Skeletal muscle tissue (tissue), 4 donors: ENCODE measurements around the gene SLC25A52. TPM values are rescaled to one million over a fixed set of nuclear protein-coding genes. Genes with fewer than 3 reads are reported as not detected.
"Not testable (repeated sequence)": the region's sequence is repeated elsewhere in the genome, so short reads cannot be mapped to it uniquely, and the experiment has no call there.

ENCODE experiments used
- H3K27ac ChIP-seq: one replicate; pipeline ENCODE4 v1.7.0; 2013; ENCODE audit warnings: mild to moderate bottlenecking, low read depth, low read length, inconsistent platforms
- H3K27me3 ChIP-seq, 3 donors: one replicate each; pipeline ENCODE4 v1.7.0; 2013; ENCODE audit warnings: low read length in 3 of 3; ENCODE audit not compliant: control insufficient read depth in 3 of 3, insufficient read depth in 3 of 3
- H3K36me3 ChIP-seq, 3 donors: one replicate each; pipeline ENCODE4 v1.7.0; 2013; ENCODE audit warnings: low read length in 3 of 3; ENCODE audit not compliant: control insufficient read depth in 3 of 3, insufficient read depth in 3 of 3
- H3K4me1 ChIP-seq, 3 donors: one replicate each; pipeline ENCODE4 v1.7.0; 2013; ENCODE audit warnings: low read length in 3 of 3, mild to moderate bottlenecking in 3 of 3; ENCODE audit not compliant: control insufficient read depth in 3 of 3, insufficient read depth in 3 of 3
- H3K4me3 ChIP-seq, 3 donors: one replicate each; pipeline ENCODE4 v1.7.0; 2013; ENCODE audit warnings: low read length in 3 of 3
- H3K9ac ChIP-seq, 3 donors: one replicate each; pipeline ENCODE4 v1.7.0; 2013; ENCODE audit warnings: low read length in 3 of 3, mild to moderate bottlenecking in 3 of 3, moderate library complexity in 2 of 3, low read depth in 1 of 3
- H3K9me3 ChIP-seq, 3 donors: one replicate each; pipeline ENCODE4 v1.7.0; 2013; ENCODE audit warnings: low read length in 3 of 3; ENCODE audit not compliant: control insufficient read depth in 3 of 3
- total RNA-seq: library from RNA; depleted of rRNA; stranded (reverse); fragments of >200 nt; gene quantifications from one replicate; pipeline ENCODE4 v1.2.3, GENCODE V29; 2014
- donor health status: Osteomylitis.

Gene SLC25A52
- total RNA-seq, 1 donor from 2014 or later, result not detected

DNA sequence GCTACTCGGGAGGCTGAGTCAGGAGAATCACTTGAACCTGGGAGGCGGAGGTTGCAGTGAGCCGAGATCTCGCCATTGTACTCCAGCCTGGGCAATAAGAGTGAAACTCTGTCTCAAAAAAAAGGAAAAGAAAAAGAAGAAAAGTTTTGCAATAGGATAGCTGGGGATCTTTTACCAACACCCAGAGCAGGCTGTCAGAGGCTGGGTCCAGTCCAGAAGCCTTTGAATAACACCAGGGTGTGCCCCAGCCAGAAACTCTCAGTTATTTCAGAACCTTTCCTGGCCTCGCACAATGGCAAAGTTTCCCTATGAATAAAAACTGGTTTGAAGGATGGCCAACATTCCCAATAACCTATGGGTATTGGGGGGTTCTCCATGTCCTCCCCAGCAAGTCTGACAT is 17.1 kb downstream of the SLC25A52 start:
- H3K27me3 ChIP-seq, H3K4me3 ChIP-seq, H3K27ac ChIP-seq, H3K4me1 ChIP-seq, H3K9me3 ChIP-seq, H3K36me3 ChIP-seq, H3K9ac ChIP-seq: not testable (repeated sequence)

GRCh38 chr18:31741097-31741735 is 19.5 kb downstream of the SLC25A52 start:
- no peak overlapping the region for H3K4me3 ChIP-seq
- H3K27me3 ChIP-seq, result no peaks in the 10 kb centered on the region
- no peak overlapping the region for H3K27ac ChIP-seq
- H3K4me1 ChIP-seq, result peaks cover 0 to 7% (median 0%) of the 10 kb centered on the region in 3 donors
- no peaks in the 10 kb centered on the region for H3K36me3 ChIP-seq
- no peak overlapping the region for H3K9ac ChIP-seq
- H3K9me3 ChIP-seq, result no peaks in the 10 kb centered on the region

DNA sequence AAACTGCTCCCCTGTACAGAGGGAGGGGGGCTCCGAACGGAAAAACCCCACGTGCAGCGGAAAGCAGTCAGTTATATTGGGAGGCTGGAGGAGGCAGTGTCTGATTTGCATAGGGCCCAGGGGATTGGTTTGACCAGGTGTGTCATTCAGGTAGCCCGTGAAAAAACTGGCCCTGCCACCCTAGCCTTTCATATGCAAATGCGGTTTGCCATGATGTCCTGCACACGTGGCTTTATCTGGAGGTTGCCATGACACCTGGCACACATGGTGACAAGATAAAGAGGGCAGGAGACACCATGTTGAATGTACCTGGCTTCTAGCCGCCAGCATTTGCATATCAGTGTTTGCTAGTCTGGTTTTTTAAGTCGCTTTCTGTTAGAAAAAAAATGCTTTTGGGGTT is 20.5 kb downstream of the SLC25A52 start:
- Histone ChIP-seq H3K27me3 (no peaks in the 10 kb centered on the region), H3K9ac (no peak overlapping the region), H3K27ac (no peak overlapping the region), H3K9me3 (no peaks in the 10 kb centered on the region), H3K4me1 (peaks cover 0 to 7% (median 0%) of the 10 kb centered on the region in 3 donors), H3K4me3 (no peak overlapping the region), H3K36me3 (no peaks in the 10 kb centered on the region)

- Histone ChIP-seq H3K27ac (no peak overlapping the region), H3K4me1 (peaks cover 0 to 7% (median 0%) of the 10 kb centered on the region in 3 donors), H3K27me3 (no peaks in the 10 kb centered on the region), H3K36me3 (no peaks in the 10 kb centered on the region), H3K4me3 (no peak overlapping the region), H3K9ac (no peak overlapping the region), H3K9me3 (no peaks in the 10 kb centered on the region)
Observed at GRCh38 chr18:31739651-31740050, 21.0 kb downstream of the SLC25A52 start.

- Histone ChIP-seq H3K36me3 (no peaks in the 10 kb centered on the region), H3K9ac (no peak overlapping the region), H3K27me3 (no peaks in the 10 kb centered on the region), H3K9me3 (no peaks in the 10 kb centered on the region), H3K4me3 (no peak overlapping the region), H3K27ac (no peak overlapping the region), H3K4me1 (peaks cover 0 to 7% (median 0%) of the 10 kb centered on the region in 3 donors)
Observed at GRCh38 chr18:31738460-31739407, 21.9 kb downstream of the SLC25A52 start.

DNA sequence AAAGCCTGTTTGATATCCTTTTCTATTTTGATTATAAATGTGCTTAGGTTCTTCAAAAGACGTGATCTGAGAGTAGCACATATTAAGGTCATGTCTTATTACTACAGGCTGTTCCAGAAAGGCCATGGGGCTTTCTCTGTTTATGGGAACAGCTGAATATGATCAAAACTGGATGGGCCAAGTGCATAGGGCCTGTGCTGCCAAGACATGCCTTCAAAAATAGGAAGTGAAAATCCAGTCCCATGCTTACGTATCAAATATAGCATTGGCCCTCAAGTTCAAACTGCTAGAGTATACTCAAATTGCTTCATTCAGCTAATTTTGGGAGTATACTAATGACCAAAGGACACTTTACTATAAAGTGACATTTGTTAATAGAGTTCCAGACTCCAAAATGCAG is 24.1 kb downstream of the SLC25A52 start:
- no peaks in the 10 kb centered on the region for H3K27me3 ChIP-seq
- no peaks in the 10 kb centered on the region for H3K36me3 ChIP-seq
- peaks cover 0 to 7% (median 0%) of the 10 kb centered on the region in 3 donors for H3K4me1 ChIP-seq
- H3K4me3 ChIP-seq, result peak overlapping the region in 1 of 3 donors; percentile 30
- H3K27ac ChIP-seq, result peak overlapping the region; percentile 14
- peak overlapping the region in 1 of 3 donors; percentile 33 for H3K9ac ChIP-seq
- H3K9me3 ChIP-seq, result no peaks in the 10 kb centered on the region

GRCh38 chr18:31731628-31732027 is 29.1 kb downstream of the SLC25A52 start:
- no peak overlapping the region for H3K27ac ChIP-seq
- H3K9ac ChIP-seq, result no peak overlapping the region
- H3K9me3 ChIP-seq, result no peaks in the 10 kb centered on the region
- H3K4me3 ChIP-seq, result no peak overlapping the region
- no peaks in the 10 kb centered on the region for H3K36me3 ChIP-seq
- H3K27me3 ChIP-seq, result no peaks in the 10 kb centered on the region
- peaks cover 0 to 3% (median 0%) of the 10 kb centered on the region in 3 donors for H3K4me1 ChIP-seq

- peaks cover 0 to 12% (median 7%) of the 10 kb centered on the region in 3 donors for H3K4me1 ChIP-seq
- not testable (repeated sequence) for H3K4me3 ChIP-seq, H3K36me3 ChIP-seq, H3K27ac ChIP-seq, H3K9me3 ChIP-seq, H3K9ac ChIP-seq, H3K27me3 ChIP-seq
Observed at GRCh38 chr18:31729196-31729595, 31.5 kb downstream of the SLC25A52 start.

- Histone ChIP-seq H3K9me3 (no peaks in the 10 kb centered on the region), H3K4me1 (peaks cover 14 to 15% (median 15%) of the 10 kb centered on the region in 3 donors), H3K27me3 (no peaks in the 10 kb centered on the region), H3K4me3 (peak overlapping the region; percentile 78 to 84 (median 79)), H3K36me3 (no peaks in the 10 kb centered on the region), H3K27ac (peak overlapping the region; percentile 79), H3K9ac (peak overlapping the region; percentile 82 to 88 (median 84))
Observed at GRCh38 chr18:31723990-31724711, 36.5 kb downstream of the SLC25A52 start.
